SK-N-SH (cell line): ENCODE measurements around the gene CMTM8.

Experiments
- EZH2phosphoT487 ChIP-seq: fragments of 200-600 bp; sonication (generic); IDR thresholded peaks from 2 replicates; pipeline ENCODE4 v1.6.1; 2017; ENCODE audit warnings: low read depth, mixed run types, mild to moderate bottlenecking, antibody characterized with exemption, moderate library complexity, borderline replicate concordance
- FOSL2 ChIP-seq: IDR thresholded peaks from 2 replicates; pipeline ENCODE4 v1.4.0; 2012; ENCODE audit warnings: low read depth, mild to moderate bottlenecking, moderate library complexity, borderline replicate concordance
- FOXM1 ChIP-seq: IDR thresholded peaks from 2 replicates; pipeline ENCODE4 v1.4.0; 2012; ENCODE audit warnings: low read depth, mild to moderate bottlenecking
- MXI1 ChIP-seq: IDR thresholded peaks from 2 replicates; pipeline ENCODE4 v1.6.1; 2012; ENCODE audit warnings: mild to moderate bottlenecking, low read depth, low read length, improper control_type of control experiment
- NRF1 ChIP-seq: IDR thresholded peaks from 2 replicates; pipeline ENCODE4 v1.6.1; 2012; ENCODE audit warnings: low read depth, mild to moderate bottlenecking, low read length
- POLR2AphosphoS5 ChIP-seq: IDR thresholded peaks from 2 replicates; pipeline ENCODE4 v1.6.1; 2012; ENCODE audit warnings: low read depth, low read length
- RAD21 ChIP-seq: IDR thresholded peaks from 2 replicates; pipeline ENCODE4 v1.6.1; 2012; ENCODE audit warnings: mild to moderate bottlenecking, low read length
- RXRA ChIP-seq: IDR thresholded peaks from 2 replicates; pipeline ENCODE4 v1.4.0; 2012; ENCODE audit warnings: low read depth, mild to moderate bottlenecking, borderline replicate concordance
- SIN3A ChIP-seq: IDR thresholded peaks from 2 replicates; pipeline ENCODE4 v1.6.1; 2012; ENCODE audit warnings: low read depth, mild to moderate bottlenecking, low read length, moderate library complexity, borderline replicate concordance
- TAF1 ChIP-seq: IDR thresholded peaks from 2 replicates; pipeline ENCODE4 v1.6.1; 2012; ENCODE audit warnings: low read depth, mild to moderate bottlenecking, low read length, moderate library complexity, borderline replicate concordance
- TF ChIP-seq, protein P1 (sequence below): fragments of 200-600 bp; sonication (generic); IDR thresholded peaks from 2 replicates; pipeline ENCODE4 v1.6.1; 2017; ENCODE audit warnings: antibody characterized with exemption, mild to moderate bottlenecking, moderate library complexity
- TF ChIP-seq, protein P2 (sequence below): IDR thresholded peaks from 2 replicates; pipeline ENCODE4 v1.4.0; 2012; ENCODE audit warnings: low read depth, borderline replicate concordance
- TF ChIP-seq, protein P3 (sequence below): fragments of 150-350 bp; IDR thresholded peaks from 2 replicates; pipeline ENCODE4 v1.6.1; 2017; ENCODE audit warnings: antibody characterized with exemption, low read length, low read depth, borderline replicate concordance
- TF ChIP-seq, protein P4 (sequence below): IDR thresholded peaks from 2 replicates; pipeline ENCODE4 v1.4.0; 2012; ENCODE audit warnings: low read depth, borderline replicate concordance

DNA sequence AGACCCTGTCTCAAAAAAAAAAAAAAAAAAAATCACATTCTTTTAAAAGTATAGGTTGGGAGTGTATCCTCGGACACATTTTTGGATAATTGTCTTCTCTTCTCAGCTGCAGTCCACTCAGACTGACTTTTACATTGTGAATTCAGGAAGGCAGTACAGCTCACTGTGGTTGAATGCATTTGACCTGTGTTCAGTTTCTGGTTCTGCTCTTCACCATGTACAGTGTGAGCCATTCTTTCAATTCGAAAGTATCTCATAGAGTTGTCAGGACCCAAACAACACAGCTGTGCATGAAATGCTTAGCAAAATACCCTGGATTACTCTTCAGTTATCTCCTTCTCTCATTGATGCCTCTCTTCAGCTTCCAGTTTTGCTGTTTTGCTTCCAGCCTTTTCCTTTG lies 5.0 kb downstream of the CMTM8 start:
- TF ChIP-seq, protein P1, sequence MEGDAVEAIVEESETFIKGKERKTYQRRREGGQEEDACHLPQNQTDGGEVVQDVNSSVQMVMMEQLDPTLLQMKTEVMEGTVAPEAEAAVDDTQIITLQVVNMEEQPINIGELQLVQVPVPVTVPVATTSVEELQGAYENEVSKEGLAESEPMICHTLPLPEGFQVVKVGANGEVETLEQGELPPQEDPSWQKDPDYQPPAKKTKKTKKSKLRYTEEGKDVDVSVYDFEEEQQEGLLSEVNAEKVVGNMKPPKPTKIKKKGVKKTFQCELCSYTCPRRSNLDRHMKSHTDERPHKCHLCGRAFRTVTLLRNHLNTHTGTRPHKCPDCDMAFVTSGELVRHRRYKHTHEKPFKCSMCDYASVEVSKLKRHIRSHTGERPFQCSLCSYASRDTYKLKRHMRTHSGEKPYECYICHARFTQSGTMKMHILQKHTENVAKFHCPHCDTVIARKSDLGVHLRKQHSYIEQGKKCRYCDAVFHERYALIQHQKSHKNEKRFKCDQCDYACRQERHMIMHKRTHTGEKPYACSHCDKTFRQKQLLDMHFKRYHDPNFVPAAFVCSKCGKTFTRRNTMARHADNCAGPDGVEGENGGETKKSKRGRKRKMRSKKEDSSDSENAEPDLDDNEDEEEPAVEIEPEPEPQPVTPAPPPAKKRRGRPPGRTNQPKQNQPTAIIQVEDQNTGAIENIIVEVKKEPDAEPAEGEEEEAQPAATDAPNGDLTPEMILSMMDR = no peak
- no peak for TF ChIP-seq FOXM1
- no peak for TF ChIP-seq RAD21
- TF ChIP-seq NRF1 = no peak
- TF ChIP-seq, protein P2, sequence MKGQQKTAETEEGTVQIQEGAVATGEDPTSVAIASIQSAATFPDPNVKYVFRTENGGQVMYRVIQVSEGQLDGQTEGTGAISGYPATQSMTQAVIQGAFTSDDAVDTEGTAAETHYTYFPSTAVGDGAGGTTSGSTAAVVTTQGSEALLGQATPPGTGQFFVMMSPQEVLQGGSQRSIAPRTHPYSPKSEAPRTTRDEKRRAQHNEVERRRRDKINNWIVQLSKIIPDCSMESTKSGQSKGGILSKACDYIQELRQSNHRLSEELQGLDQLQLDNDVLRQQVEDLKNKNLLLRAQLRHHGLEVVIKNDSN = no peak
- no peak for TF ChIP-seq TAF1
- TF ChIP-seq FOSL2 = no peak
- no peak for TF ChIP-seq RXRA
- no peak for TF ChIP-seq SIN3A
- no peak for TF ChIP-seq POLR2AphosphoS5
- TF ChIP-seq MXI1 = no peak
- TF ChIP-seq, protein P3, sequence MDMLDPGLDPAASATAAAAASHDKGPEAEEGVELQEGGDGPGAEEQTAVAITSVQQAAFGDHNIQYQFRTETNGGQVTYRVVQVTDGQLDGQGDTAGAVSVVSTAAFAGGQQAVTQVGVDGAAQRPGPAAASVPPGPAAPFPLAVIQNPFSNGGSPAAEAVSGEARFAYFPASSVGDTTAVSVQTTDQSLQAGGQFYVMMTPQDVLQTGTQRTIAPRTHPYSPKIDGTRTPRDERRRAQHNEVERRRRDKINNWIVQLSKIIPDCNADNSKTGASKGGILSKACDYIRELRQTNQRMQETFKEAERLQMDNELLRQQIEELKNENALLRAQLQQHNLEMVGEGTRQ = no peak
- TF ChIP-seq EZH2phosphoT487 = no peak
- TF ChIP-seq, protein P4, sequence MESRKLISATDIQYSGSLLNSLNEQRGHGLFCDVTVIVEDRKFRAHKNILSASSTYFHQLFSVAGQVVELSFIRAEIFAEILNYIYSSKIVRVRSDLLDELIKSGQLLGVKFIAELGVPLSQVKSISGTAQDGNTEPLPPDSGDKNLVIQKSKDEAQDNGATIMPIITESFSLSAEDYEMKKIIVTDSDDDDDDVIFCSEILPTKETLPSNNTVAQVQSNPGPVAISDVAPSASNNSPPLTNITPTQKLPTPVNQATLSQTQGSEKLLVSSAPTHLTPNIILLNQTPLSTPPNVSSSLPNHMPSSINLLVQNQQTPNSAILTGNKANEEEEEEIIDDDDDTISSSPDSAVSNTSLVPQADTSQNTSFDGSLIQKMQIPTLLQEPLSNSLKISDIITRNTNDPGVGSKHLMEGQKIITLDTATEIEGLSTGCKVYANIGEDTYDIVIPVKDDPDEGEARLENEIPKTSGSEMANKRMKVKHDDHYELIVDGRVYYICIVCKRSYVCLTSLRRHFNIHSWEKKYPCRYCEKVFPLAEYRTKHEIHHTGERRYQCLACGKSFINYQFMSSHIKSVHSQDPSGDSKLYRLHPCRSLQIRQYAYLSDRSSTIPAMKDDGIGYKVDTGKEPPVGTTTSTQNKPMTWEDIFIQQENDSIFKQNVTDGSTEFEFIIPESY = no peak
